GM21423 (cell line): ENCODE measurements around the gene TLE2.
"Not testable (repeated sequence)": the region's sequence is repeated elsewhere in the genome, so short reads cannot be mapped to it uniquely, and the experiment has no call there.

Experiments used
- ATAC-seq: cut with Tn5 transposase; IDR thresholded peaks from one replicate; pipeline ENCODE4 v1.9.1; 2021; ENCODE audit warnings: mild to moderate bottlenecking, moderate library complexity; ENCODE audit not compliant: unreplicated experiment

TLE2 gene

GRCh38 chr19:3056417-3057088 is 27.5 kb upstream of the TLE2 start:
- no peak for ATAC-seq

GRCh38 chr19:3055741-3056416 is 26.8 kb upstream of the TLE2 start:
- ATAC-seq = no peak

DNA sequence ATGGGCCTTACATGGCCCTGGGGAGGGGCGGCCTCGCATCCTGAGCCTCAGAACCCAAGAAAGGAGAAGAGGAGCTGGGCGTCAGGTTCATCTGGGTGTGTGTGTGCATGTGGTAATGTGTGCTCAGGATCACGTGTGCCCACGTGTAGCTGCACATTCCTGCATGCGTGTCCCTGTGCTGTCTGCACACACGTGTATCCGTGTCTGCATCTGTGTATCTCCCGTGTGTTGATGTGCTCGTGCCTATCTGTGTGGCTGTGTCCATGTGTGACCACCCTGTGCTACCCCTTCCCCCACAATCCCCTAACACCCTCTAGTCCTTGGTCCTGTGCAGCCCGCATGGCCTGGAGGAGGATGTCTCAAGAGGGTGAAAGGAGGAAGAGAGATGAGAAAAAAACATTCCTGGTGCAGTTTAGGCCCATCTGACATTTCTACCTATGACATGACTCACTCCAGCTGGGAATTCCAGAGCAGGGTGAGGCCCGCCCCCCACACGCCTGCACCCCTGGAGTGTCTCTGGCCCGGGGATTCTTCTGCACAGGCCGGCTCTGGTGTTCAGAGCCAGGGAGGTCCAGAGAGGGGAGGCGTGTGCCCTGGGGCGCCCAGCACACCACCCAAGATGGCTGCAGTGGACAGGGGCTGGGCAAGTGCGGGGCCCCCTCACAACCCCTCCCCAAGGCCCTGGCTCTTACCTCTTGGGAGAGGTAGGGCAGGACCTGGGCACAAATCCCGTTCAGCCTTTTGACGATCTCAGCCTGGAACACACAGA is 26.1 kb upstream of the TLE2 start:
- ATAC-seq = no peak

DNA sequence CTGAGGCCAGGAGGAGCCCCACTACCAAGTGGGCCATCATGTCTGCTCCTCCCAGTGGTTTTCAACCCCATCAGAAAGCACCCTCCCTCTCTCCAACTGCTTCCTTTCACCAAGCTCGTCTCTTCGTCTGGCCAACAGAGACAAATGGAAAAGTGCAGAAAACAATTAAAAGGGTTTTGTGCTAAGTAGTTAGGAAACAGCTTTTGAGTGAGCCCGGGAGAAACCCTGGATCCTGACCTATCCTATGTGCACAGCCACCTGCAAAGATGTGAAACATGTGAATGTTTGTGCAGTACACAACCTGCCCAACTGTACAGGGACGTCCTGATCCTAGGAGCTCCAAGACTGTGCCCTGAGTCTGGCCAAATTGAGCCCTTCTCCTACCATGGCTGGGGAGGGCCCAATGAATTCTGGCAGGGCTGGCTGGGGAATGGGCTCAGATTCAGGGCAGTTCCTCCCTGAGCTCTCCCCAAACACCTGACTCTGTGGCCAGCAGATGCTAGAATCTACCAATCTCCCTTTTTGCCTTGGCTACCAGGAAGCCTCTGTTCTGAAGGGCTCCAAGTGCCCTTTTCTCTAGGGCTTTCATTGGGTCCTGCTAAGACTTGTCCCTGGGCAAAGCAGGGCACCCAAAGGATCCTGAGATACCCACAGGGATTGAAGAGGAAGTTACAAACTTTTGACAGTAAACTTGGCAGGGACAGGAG is 25.3 kb upstream of the TLE2 start:
- ATAC-seq = no peak

DNA sequence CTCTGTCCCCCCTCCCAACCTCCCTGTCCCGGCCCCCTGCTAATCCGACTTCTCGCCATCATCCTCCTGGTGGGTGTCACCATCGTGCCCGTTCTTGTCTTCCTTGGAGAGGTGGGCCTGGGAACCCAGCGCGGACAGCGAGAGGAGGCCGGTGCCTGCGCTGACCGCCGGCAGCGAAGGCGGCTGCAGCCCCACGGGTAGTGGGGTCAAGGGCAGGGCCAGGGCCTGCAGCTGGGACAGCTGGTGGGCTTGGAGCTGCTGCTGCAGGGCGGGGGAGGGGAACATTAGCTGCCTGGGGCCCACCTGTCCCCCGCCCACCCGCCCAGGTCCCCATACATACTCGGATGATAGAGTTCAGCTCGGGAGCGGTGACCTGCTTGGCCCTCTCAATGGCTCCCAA is 24.7 kb upstream of the TLE2 start:
- no peak for ATAC-seq

GRCh38 chr19:3053218-3053621 is 24.1 kb upstream of the TLE2 start:
- ATAC-seq = no peak

- ATAC-seq = not testable (repeated sequence)
These were observed 20.9 kb upstream of the TLE2 start for GRCh38 chr19:3050016-3050415.

DNA sequence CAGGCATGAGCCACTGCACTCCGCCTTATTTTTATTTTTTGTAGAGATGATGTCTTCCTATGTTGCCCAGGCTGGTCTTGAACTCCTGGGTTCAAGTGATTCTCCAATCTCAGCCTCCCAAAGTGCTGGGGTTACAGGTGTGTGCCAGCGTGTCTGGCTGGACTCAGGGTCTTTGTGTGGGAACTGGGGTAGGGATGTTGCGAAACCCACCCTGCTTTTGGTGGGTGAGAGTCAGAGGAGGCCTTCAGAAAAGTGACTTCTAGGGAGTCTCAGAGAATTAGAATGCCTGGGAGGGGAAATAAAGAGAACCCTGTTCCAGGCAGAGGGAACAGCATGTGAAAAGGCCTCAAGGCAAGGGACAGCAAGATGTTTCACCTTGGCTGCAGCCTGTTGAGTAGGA is 20.0 kb upstream of the TLE2 start:
- no peak for ATAC-seq

GRCh38 chr19:3048190-3048533 is 19.1 kb upstream of the TLE2 start:
- ATAC-seq = no peak

GRCh38 chr19:3047496-3048189 is 18.6 kb upstream of the TLE2 start:
- no peak for ATAC-seq

GRCh38 chr19:3046698-3047495 is 17.8 kb upstream of the TLE2 start:
- ATAC-seq = no peak

- ATAC-seq = no peak
These were observed 17.0 kb upstream of the TLE2 start for GRCh38 chr19:3045885-3046697.

- ATAC-seq = no peak
These were observed 16.1 kb upstream of the TLE2 start for GRCh38 chr19:3045191-3045590.

- no peak for ATAC-seq
These were observed 13.7 kb upstream of the TLE2 start for GRCh38 chr19:3042621-3043267.

DNA sequence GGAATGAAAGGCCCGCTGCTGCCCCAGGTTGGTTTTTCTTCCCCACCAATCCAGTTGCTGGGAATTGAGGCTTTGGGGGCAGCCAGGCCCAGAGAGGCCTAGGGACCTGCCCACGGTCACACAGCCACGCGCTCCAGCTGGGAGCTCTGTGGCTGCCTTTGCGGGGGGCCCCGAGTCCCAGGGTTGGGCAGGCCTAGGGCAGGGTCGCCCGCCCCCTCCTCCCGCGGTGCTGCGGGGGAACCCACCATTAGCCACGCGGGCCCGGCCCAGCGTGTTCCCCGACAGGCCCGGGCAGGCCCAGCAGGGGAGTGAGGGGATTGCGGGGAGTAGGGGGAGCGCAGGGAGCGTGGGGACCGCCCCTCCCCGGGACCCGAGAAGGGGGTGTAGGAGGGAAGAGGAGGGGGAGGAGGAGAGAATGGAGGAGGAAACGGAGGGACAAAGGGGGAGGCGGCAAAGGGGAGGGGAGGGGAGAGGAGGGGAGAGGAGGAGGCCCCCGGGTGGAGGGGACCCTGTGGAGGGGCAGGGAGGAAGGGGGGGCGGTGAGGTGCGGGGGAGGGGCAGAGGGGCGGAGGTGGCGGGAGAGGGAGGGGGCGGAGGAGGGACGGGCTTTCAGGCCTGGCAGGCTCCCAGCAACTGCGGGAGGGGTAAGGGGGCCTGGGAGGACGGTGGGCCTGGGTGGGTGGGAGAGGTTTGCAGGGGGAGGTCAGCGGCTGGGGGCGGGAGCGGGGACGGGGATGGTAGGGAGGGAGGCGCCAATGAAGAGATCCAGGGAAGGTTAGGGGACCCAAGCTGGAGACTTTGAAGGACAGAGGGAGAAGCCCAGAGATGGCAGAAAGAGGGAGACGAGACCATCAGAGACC is 12.9 kb upstream of the TLE2 start:
- no peak for ATAC-seq

DNA sequence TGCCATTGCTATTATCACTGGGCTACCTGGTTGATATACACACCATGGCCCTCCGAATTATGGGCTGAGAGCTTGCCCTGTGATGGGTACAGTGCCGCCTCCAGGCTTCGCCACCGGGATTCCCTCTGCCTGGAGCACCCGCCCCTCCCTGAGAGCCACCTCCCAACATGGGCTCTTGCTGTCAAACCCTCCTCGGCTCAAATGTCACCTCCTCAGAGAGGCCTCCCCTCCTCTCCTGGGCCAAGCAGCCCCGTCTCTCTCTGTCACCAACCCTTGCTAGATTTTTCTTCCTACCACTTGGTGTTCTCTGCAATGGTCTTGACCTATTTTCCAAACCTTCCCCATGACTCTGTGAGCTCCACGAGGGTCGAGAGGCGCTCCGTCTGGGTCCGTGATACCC is 12.2 kb upstream of the TLE2 start:
- ATAC-seq = no peak

- ATAC-seq = no peak
These were observed 10.6 kb upstream of the TLE2 start for GRCh38 chr19:3039641-3040077.

GRCh38 chr19:3039125-3039524 is 10.0 kb upstream of the TLE2 start:
- no peak for ATAC-seq
